GM19324 (cell line): ENCODE measurements around the gene SYNDIG1.
"Not testable (repeated sequence)": the region's sequence is repeated elsewhere in the genome, so short reads cannot be mapped to it uniquely, and the experiment has no call there.

Source experiments
- ATAC-seq: cut with Tn5 transposase; IDR thresholded peaks from one replicate; pipeline ENCODE4 v1.9.1; 2021; ENCODE audit warnings: mild to moderate bottlenecking, moderate library complexity; ENCODE audit not compliant: unreplicated experiment, low FRiP score

The SYNDIG1 gene

DNA sequence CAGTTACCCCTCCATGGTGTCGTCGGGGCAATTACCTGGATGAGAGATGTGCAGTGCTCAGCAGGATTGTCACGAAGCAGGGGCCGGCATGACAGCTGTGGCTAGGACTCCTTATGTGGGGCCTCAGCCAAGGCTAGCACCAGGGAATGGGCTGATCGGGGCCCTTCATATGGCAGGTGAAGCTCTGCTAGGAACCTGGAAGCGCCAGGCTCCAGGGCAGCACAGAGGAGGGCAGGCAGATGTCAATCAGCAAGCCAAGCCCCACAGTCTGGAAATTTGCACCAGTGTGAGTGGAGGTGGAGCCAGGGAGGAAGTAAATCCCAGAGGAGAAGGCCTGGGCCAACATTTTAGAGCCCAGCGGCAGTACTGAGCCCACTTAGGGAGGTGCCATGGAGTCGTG is 21.2 kb downstream of the SYNDIG1 start:
- no peak for ATAC-seq

DNA sequence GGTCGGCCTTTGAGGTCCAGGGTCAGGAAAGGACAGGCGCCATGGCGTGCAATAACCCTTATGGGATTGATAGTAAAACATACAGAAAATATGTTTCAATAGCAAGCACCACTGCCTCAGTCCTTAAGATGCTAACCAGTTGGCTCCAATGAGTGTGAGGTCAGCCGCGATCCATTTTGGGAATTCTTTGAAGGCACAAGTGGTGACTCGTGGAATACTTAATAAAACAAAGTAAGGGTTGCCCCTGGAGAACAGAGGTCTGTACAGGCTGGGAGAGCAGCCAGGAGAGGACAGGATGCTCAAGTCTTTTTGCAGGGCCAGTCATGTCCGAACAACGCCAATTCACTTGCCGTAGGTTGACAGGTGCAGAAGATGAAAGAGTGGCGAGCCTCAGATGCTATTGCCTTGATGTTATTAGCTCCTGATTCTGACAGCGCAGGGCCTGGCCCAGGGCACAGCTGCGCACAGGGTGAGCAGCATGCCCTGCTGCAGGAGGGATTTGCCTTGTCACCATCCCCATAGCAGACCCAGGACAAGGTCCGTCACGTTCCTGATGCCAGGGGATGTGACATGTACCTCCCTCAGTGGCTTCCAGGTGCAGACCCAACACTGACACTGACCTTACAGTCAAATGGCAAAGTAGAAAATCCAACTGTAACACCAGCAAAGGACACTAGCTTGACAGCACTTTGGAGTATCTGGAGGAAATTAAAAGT is 21.8 kb downstream of the SYNDIG1 start:
- ATAC-seq: no peak

DNA sequence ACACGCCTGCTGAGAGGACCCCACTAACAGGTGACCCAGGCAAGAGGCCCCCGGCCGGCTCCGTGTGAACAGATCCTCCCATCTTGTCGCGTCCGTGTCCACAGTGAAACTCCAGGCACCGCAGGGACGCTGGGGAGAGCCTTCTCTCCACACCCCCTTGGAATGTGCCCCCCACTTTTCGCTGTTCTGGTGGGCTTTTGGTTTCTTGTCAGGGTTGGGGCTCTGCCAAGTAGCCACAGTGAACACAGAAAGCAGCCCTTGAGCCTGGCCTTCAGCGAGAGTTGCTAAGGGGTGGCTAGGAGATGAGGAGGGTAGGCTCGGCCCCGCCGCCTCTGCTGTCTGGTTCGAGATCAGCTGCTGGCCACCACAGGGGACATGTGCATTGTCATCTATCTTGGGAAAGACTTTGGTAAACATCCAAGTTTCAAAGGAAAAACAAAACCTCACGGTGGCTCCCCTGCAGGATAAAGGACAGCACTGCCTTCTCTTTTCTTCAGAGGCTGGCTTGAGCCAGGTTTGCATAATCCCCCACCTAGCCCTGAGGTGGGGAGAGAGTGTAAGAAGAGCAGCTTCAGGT is 22.7 kb downstream of the SYNDIG1 start:
- no peak for ATAC-seq

DNA sequence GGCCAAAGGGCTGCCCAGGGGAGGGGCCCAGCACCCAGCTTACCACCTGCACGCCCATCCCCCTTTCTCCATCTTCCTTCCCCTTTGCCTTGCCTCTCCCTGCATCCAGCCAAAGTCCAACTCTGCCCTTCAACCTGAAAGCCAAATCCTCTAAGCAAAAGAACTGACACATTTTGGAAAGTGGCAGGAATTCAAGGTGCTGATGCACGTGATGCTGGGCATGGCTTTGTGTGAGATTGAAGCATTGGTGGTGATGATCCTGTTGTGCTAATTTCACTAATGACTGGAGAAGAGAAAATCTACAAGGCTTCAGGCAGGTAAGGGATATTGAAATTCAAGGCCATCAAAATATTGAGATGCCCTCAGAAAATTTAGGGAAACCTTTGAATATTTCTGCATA is 23.3 kb downstream of the SYNDIG1 start:
- no peak for ATAC-seq

- ATAC-seq: no peak
Observed at GRCh38 chr20:24493181-24493580, 23.8 kb downstream of the SYNDIG1 start.

- no peak for ATAC-seq
Observed at GRCh38 chr20:24493661-24494459, 24.4 kb downstream of the SYNDIG1 start.

DNA sequence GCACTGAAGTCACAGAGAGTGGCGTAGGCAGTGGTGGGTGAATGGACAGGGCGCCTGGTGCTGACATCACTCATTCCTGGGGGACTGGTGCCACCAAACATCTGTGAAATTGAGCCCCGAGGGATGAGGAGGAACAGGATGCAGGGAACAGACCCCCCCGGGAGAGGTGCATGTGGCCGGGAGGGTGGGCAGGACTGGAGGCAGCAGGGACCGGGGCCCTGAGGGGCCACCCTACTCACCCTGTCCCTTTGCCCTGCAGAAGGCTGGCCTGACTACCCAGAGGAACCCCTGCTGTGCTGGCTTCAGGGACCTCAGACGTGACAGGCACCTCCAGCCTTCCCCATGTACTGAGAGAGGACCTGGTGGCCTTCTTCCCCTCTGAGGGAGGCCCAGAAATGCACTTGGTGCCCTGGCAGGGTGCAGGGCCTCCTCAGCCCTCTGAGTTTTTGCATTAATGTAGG is 25.1 kb downstream of the SYNDIG1 start:
- no peak for ATAC-seq

DNA sequence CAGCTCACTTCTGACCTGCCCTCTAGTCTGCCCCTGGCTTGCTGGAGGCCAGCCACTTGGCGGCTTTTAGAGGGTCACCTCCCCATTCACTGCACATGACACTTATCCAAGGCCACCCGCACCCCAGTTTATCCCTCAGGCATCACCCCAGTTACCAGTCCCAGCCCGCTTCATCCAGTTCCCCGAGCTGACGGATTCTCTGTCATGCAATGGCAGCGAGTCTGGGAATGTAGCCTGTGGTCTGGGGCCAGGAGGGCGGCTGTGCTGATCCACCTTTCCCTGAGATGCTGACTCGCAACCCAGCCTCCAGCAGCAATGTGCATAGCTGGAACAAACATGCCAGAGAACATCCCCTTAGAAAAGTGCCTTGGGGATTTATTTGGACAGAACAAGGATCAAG is 25.8 kb downstream of the SYNDIG1 start:
- ATAC-seq: no peak

- no peak for ATAC-seq
Observed at GRCh38 chr20:24497851-24498250, 28.4 kb downstream of the SYNDIG1 start.

- no peak for ATAC-seq
Observed at GRCh38 chr20:24498641-24499040, 29.2 kb downstream of the SYNDIG1 start.

DNA sequence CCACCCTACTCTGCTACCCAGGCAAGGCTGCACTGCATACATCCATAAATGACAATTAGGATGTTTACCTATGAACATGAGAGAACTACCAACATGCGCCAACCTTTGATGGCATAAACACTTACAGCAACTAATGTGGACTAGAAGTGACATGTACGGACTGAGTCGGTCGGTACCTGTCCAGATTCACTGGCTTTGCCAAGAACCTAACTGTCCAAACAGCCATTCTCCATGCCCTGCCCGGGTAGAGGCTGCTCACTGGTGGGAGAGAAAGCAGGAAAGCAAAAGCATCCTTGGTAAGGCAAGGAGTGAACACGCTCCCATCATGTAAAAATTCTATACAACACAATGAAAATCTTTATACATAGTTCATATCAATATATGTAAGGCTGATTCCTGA is 30.0 kb downstream of the SYNDIG1 start:
- no peak for ATAC-seq

DNA sequence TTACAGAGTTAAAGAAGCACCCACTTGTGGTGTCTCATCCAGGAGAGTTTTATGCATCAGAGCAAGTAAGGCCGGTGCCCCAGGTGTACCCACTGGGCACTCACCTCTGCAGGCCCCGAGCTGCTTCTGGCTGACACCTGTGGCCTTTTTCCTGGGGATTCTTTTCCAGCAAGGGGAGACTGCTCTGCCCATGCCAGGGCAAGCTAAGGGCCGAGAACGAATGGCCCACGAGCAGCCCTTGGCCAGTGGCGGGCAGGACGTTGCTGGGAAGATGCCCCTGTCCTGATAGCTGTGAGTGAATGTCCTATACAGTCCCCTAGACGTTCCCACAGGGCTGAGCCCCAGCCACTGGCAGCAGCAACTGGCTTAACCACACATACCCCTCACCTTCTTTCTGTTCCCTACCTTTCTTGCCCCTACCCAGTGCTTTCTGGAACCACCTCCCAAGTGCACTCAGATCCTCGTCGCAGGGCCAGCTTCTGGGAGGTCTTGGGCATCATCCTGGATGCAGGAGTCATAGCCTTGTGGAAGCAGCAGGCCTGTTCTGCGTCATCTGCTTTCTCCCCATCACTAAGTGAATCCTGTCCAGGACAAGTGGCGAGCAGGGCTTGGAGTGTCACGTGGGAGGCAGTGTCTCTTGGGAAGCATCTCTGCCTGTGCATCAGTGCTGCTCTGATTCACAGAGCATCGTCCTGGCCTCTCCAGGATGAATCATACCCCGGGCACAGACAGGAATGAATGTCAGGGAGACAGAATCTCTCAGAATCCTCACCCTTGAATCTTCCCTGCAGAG is 32.5 kb downstream of the SYNDIG1 start:
- ATAC-seq: no peak

- ATAC-seq: no peak
Observed at GRCh38 chr20:24502661-24503060, 33.2 kb downstream of the SYNDIG1 start.

DNA sequence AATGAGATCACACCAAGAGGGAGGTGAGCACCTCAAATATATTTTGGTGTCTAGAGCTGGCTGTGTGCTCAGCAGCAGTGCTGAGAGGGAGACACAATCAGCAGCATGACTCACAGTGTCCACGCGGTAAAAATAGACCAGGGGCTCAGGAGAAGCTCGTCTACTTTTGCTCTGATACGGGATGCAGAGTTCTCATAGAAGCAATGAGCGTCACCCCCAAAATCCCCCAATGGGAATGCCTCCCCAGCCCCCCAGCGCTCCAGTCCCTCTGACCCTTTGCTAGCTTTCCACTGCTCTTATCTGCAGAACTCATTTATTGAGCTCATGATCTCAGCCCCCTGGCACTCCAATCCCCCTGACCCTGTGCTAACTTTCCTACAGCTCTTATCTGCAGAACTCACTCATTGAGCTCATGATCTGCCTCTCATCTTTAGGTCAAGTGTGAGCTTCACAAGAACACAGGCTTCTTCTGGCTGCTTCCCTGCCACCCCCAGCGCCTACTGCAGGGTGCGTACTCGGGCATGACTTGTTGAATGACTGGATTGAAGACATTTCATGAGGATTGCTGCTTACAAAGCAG is 34.0 kb downstream of the SYNDIG1 start:
- no peak for ATAC-seq

DNA sequence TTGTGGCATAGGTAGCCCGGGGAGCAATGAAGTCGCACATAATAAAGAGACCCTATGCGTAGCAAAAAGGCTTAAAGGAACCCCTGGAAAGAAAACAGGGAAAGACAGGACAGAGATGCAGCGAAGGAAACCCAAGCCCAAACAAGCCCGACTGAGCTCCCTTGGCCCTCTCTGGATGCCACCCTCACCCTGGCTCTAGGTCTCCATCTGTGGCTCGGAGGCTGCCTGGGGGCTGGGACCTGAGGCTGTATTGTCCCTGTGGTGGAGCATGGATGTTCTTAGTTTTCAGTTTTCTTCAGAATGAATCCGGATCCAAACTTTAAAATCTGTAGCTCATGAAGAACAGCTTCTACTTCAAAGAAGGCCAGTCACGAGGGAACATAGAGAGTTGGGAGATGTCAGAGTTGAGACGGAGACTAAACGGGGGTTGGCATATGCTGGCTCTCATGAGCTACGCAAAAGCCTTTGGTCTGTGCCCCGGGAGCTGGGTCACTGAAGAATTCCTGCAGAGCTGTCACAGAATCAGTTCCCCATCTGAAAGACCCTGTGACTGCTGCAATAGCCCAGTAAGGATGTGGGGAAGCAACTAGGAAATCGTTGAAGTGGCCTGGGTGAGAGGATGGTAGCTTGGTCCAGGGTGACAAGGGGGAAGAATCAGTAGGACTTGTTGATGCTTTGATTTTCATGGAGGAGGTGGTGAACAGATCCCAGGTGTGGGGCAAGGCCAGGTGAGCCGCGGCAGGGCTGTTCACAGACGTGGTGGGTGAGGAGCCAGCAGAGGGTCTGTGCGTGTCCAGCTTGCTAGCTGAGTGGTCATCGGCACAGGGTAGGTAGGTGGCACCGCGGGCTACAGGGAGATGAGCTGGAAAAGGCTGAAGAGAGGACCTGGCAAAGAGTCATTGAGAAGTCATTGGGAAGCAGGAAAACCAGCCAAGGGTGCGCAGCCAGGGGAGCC is 35.2 kb downstream of the SYNDIG1 start:
- ATAC-seq: no peak

DNA sequence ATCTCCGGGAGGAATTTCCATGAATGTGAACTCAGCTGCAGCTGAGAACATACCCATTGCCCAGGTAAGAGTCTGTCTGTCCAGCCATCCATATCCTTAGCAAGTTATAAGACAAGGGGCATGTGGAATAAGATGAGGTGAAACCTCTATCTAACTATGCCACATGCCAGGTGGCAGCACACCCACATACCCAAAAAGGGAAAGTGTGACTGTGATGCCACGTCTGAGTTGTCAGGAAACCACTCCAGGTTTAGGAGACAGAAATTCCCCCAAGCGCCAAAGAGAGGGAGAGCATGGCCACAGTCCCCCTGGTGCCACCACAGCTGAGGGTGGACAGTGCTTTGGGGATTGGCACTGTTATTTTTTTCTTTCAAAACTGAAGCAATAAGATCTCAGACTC is 36.7 kb downstream of the SYNDIG1 start:
- no peak for ATAC-seq

DNA sequence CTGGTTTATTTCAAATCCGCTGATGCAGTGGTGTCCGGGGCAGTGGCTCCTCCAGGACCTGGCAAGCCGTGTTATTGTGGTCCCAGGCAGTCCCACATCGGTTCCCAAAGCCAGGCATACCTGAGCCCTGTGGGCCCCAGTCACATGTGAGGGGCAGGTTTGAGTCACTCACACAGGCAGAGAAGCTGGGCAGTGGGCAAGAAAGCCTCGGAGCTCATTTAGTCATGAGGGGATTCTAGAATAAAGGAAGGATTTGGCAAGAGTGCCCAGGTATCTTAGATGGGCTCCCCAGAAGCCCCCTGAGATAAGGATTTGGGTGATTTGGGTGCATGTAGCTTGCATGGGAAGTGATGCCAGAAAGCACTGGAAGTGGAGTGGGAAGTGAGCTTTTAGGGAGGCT is 37.3 kb downstream of the SYNDIG1 start:
- no peak for ATAC-seq

DNA sequence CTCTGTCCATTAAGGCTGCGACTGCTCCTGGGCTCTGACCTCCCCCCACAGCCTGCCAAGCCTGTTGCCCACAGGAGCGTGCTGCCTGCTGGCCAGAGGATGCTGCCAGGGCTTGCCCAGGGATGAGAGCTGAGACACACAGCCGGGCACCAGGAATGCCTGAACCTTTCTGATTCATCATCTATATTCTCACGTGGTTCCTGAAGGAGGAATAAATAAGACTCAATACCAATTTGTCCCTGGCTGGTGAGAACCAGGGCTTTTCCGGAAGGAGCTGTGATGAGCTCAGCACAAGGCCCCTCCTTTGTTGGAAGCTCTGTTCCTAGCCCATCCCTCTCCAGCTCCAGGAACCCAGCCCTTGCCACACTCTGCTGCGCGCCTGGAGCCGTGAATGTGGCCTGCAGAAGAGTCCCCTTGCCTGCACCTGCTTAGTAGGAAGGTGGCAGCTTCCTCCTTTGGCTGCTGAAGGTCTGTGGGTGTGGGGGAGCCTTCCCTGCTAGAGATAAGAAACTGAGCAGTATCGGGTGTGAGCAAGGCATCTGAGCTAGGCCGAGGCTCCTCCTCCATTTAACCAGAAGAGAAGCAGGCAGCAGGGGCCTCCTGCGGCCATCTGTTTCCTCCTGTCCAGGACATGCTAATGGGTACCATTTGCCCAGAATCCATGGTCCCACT is 37.9 kb downstream of the SYNDIG1 start:
- no peak for ATAC-seq

DNA sequence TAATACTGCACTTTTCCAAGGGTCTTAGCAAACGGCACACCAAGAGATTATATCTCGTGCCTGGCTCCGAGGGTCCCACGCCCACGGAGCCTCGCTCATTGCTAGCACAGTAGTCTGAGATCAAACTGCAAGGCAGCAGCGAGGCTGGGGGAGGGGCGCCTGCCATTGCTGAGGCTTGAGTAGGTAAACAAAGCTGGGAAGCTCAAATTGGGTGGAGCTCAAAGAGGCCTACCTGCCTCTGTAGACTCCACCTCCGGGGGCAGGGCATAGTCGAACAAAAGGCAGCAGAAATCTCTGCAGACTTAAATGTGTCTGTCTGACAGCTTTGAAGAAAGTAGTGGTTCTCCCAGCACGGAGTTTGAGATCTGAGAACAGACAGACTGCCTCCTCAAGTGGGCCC is 43.0 kb downstream of the SYNDIG1 start:
- not testable (repeated sequence) for ATAC-seq
